ENCODE results near the gene HDAC4. TPM values are rescaled to one million over a fixed set of nuclear protein-coding genes. Genes with fewer than 3 reads are reported as not detected.

The HDAC4 gene
- total RNA-seq, 1 experiment from 2014 or later, result 61.5 TPM

DNA sequence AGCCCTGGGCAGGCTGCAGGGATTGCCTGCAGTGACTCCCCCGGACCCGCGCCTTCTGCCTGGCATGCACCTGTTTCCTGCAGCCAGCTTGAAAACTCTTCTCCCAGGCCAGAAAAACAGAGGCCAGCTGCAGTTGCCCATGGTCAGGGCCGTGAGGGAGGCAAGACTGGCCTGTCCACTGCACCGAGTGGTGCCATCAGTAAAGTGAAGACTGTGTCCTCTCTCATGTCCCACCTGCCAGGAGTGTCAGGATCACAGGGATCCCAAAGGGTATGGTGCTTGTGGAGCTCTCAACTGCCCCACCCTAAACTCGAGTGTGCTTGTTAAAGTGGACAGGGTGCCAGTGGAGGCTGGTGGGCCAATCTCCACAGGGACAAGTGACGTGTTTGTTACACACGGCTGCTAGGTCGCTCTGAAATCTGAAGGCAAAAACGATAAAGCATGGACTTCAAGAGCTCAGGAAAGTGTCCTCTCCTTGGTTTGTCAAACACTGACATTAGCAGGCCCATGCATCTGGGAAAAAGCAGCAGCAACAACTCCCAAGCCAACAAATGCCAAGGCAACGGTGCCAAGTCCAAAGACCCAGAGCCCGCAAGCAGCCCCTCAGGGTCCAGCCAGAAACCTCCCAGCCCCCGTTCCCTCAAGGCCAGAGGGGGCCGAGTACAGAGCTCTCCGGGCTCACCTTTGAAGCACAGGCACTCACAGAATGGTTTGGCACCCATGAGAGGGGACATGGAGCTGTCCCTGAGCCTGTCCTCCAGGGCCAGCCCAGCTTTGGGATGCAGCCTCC is 213.2 kb downstream of the HDAC4 start:
- Histone ChIP-seq H3K9me3 (ENCODE audit: insufficient read depth, low read depth) (peaks cover 15% of the 10 kb centered on the region; the same call in 1 of the 2 replicates), H4K20me1 (ENCODE audit: insufficient read depth) (no peaks in the 10 kb centered on the region), H3K4me1 (replicated peaks; ENCODE audit: insufficient read depth) (no peaks in the 10 kb centered on the region), H3K27me3 (ENCODE audit: insufficient read depth, low read depth) (no peaks in the 10 kb centered on the region), H3K27ac (no peak overlapping the region), H3K9me2 (ENCODE audit: insufficient read depth) (no peaks in the 10 kb centered on the region), H3K4me3 (no peak overlapping the region), H3K36me3 (ENCODE audit: low read depth) (peaks cover 8% of the 10 kb centered on the region), H3K4me2 (no peak overlapping the region), H3F3A (ENCODE audit: insufficient read depth, low read depth) (no peaks in the 10 kb centered on the region), H3K79me2 (ENCODE audit: low read depth) (no peaks in the 10 kb centered on the region), H2AFZ (no peak overlapping the region)
- TF ChIP-seq, protein P1, sequence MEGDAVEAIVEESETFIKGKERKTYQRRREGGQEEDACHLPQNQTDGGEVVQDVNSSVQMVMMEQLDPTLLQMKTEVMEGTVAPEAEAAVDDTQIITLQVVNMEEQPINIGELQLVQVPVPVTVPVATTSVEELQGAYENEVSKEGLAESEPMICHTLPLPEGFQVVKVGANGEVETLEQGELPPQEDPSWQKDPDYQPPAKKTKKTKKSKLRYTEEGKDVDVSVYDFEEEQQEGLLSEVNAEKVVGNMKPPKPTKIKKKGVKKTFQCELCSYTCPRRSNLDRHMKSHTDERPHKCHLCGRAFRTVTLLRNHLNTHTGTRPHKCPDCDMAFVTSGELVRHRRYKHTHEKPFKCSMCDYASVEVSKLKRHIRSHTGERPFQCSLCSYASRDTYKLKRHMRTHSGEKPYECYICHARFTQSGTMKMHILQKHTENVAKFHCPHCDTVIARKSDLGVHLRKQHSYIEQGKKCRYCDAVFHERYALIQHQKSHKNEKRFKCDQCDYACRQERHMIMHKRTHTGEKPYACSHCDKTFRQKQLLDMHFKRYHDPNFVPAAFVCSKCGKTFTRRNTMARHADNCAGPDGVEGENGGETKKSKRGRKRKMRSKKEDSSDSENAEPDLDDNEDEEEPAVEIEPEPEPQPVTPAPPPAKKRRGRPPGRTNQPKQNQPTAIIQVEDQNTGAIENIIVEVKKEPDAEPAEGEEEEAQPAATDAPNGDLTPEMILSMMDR (conservative IDR thresholded peaks at IDR 0.05), result no peak
- no peak for TF ChIP-seq EZH2 (IDR thresholded peaks at IDR 0.05; ENCODE audit: low read depth)
- intact Hi-C loops (cut with micrococcal nuclease; ENCODE audit: unreplicated experiment), result no loop called here
- ChIA-PET POLR2A (ENCODE audit: unreplicated experiment) (interaction anchor here (0.6 kb wide), 2 partner anchors 86 to 112 kb away, joined by 3 to 6 read pairs; no protein-coding TSS in a partner anchor), CTCF (no interaction called here)
- no peak for DNase-seq
- no TSS peak for BruUV-seq (replicated peaks)

DNA sequence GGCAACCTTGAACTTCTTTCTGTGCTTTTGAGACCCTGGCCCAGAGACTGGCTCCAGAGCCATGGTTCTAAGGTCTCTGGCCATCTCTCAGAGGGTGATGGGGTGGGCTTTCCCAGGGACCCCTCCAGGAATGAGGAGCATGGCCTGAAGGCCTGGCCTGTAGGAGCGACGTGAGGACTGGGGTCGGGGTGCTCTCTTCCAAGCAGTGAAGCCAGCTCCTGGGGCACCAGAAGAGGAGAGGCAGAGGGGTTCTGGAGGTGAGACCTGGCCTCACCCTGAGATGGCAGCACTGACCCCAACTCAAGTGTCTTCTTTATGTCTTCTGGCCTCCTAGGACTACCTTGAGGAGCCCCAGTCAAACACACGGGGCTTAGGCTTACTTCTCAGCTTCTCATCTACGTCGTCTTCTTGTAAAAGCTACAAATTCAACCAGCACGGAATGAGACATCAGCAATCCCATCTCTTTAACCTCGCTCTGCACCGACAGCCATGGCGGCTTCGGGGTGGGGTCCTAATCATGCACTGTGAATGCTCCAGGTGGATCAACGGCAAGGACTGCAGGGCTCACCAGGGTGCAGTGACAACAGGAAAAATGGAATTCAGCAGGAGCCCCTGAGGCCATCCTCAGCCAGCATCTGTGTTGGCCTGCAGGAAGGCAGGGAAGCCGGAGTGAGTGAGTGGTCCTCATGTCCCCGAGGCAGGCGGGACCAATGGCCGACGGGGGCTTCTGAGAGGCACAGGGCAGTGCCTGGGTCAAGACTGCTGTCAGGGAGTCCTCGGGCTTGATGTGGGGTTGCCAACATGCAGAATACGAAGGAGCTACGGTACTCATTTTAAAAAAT is 214.1 kb downstream of the HDAC4 start:
- Histone ChIP-seq H3K27me3 (ENCODE audit: insufficient read depth, low read depth) (no peaks in the 10 kb centered on the region), H3K36me3 (ENCODE audit: low read depth) (peaks cover 8% of the 10 kb centered on the region), H3F3A (ENCODE audit: insufficient read depth, low read depth) (no peaks in the 10 kb centered on the region), H3K9me3 (ENCODE audit: insufficient read depth, low read depth) (peaks cover 15% of the 10 kb centered on the region; the same call in 1 of the 2 replicates), H3K79me2 (ENCODE audit: low read depth) (no peaks in the 10 kb centered on the region), H2AFZ (no peak overlapping the region), H3K27ac (no peak overlapping the region), H3K4me1 (replicated peaks; ENCODE audit: insufficient read depth) (no peaks in the 10 kb centered on the region), H3K4me3 (no peak overlapping the region), H3K9me2 (ENCODE audit: insufficient read depth) (no peaks in the 10 kb centered on the region), H3K4me2 (no peak overlapping the region), H4K20me1 (ENCODE audit: insufficient read depth) (no peaks in the 10 kb centered on the region)
- TF ChIP-seq, protein P1 (conservative IDR thresholded peaks at IDR 0.05), result no peak
- TF ChIP-seq EZH2 (IDR thresholded peaks at IDR 0.05; ENCODE audit: low read depth), result no peak
- DNase-seq, result no peak
- ChIA-PET POLR2A (ENCODE audit: unreplicated experiment) (interaction anchor here (0.6 kb wide), 1 partner anchor 113 kb away, joined by 6 read pairs; no protein-coding TSS in a partner anchor), CTCF (no interaction called here)
- intact Hi-C loops (cut with micrococcal nuclease; ENCODE audit: unreplicated experiment), result no loop called here
- no TSS peak for BruUV-seq (replicated peaks)

DNA sequence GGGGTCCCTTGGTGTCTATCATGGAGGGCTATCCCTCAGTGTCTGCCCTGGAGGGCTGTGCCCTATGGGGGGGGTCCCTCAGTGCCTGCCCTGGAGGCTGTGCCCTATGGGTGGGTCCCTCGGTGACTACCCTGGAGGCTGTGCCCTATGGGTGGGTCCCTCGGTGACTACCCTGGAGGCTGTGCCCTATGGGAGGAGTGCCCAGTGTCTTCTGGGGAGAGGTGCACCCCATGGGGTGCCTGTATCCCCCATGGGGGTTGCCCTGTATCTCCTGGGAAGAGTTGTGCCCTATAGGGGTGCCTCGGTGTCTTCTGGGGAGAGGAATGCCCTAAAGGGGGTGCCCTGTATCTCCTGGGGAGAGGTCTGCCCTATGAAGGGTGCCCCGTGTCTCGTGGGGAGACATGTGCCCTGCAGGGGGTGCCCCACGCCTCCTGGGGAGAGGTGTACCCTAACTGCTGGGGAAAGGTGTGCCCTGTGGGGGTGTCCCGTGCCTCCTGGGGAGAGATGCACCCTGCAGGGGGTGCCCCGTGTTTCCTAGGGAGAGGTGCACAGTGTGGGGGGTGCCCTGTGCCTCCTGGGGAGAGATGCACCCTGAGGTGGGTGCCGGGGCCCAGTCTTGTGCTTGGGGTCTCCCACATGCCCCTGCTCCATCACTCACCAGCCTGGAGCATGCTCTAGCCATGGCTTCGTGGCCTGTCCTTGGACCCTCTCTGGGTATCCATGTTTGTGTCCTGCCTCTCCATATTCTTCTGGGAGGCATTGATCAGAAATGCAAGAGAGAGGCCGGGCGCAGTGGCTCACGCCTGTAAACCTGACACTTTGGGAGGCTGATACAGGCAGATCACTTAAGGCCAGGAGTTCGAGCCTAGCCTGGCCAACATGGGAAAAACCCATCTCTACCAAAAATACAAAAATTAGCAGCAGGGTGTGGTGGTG is 215.6 kb downstream of the HDAC4 start:
- Histone ChIP-seq H3K79me2 (ENCODE audit: low read depth) (no peaks in the 10 kb centered on the region), H3K9me2 (ENCODE audit: insufficient read depth) (no peaks in the 10 kb centered on the region), H3K9me3 (ENCODE audit: insufficient read depth, low read depth) (peaks cover 15% of the 10 kb centered on the region; the same call in 1 of the 2 replicates), H3K4me3 (no peak overlapping the region), H3K27me3 (ENCODE audit: insufficient read depth, low read depth) (no peaks in the 10 kb centered on the region), H3K36me3 (ENCODE audit: low read depth) (peaks cover 8% of the 10 kb centered on the region), H3K27ac (no peak overlapping the region), H3K4me1 (replicated peaks; ENCODE audit: insufficient read depth) (no peaks in the 10 kb centered on the region), H2AFZ (no peak overlapping the region), H3K4me2 (no peak overlapping the region), H3F3A (ENCODE audit: insufficient read depth, low read depth) (no peaks in the 10 kb centered on the region), H4K20me1 (ENCODE audit: insufficient read depth) (no peaks in the 10 kb centered on the region; the same call in 1 of the 2 replicates)
- TF ChIP-seq, protein P1 (conservative IDR thresholded peaks at IDR 0.05), result no peak
- TF ChIP-seq EZH2 (IDR thresholded peaks at IDR 0.05; ENCODE audit: low read depth), result no peak
- CTCF ChIA-PET, result no interaction called here
- no TSS peak for BruUV-seq (replicated peaks)
- no peak for DNase-seq
- POLR2A ChIA-PET (ENCODE audit: unreplicated experiment), result no interaction called here
- intact Hi-C loops (cut with micrococcal nuclease; ENCODE audit: unreplicated experiment), result no loop called here
